ENCODE measurements around the gene DGLUCY.

The DGLUCY gene

DNA sequence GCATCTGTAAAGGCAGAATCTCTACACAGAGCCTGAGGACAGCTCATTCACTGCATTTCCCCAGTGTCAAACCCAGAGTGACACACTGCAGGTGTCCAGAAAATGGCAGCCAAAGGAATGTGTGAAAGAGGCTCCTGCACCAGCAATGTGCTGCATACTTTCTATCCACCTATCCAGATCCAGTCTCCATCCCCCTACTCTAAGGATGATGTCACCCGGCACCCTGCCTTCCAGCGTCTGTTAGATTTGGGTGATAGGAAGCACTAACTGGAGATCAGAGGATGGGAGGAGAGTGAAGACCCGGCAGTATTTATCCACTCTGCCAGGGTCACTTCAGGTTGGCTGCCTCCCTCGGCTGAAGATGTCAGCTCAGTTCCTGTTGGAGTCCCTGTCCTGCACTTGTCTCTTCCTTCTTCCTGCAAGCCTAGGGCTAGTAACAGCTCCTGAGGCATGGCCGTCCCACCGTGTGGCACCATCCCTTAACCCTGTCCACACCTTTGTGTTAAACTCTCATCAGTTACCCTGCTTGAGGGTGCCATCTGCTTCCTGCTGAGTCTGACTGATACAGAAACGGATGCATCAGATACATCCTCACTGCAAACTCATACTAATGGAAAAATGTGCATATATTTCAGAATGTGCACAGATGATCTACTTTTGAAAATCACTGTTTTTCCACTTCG, 143.6 kb downstream of the DGLUCY start:
- DNase-seq (ENCODE audit: low read depth), result no peak
- TF ChIP-seq, protein P1, sequence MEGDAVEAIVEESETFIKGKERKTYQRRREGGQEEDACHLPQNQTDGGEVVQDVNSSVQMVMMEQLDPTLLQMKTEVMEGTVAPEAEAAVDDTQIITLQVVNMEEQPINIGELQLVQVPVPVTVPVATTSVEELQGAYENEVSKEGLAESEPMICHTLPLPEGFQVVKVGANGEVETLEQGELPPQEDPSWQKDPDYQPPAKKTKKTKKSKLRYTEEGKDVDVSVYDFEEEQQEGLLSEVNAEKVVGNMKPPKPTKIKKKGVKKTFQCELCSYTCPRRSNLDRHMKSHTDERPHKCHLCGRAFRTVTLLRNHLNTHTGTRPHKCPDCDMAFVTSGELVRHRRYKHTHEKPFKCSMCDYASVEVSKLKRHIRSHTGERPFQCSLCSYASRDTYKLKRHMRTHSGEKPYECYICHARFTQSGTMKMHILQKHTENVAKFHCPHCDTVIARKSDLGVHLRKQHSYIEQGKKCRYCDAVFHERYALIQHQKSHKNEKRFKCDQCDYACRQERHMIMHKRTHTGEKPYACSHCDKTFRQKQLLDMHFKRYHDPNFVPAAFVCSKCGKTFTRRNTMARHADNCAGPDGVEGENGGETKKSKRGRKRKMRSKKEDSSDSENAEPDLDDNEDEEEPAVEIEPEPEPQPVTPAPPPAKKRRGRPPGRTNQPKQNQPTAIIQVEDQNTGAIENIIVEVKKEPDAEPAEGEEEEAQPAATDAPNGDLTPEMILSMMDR (conservative IDR thresholded peaks at IDR 0.05; ENCODE audit: low read depth, low read length), result no peak
- H3K4me3 ChIP-seq (ENCODE audit: low read depth, low read length), result no peak overlapping the region

DNA sequence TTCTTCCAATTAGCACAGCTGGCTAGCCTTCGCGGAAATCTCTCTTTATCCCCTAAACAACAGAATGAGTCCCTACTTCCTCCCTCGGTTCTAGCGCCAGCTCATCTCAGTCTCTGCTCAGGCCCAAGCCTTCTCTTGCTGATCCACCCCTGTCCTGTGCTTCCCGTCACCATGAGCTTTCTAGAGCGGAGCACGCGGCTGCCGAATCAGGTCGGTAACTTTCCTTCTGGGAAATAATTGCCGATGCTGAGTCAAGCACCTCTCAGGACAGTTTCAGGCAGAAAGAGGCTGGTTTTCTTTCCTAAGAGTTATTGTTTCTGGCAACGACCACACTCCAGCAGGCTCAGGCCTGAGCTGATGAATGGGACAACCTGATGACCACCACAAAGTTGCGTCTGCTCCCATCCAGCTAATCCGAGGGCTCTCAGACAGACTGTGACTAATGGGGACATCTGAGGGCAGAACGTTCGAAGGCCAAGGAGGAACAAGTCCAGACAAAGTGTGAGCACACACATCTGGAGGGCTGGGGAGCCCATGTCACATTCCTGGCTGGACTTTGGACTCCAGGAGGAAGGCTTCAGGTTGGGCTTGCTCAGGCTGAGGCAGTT, 144.2 kb downstream of the DGLUCY start:
- DNase-seq (ENCODE audit: low read depth), result no peak
- H3K4me3 ChIP-seq (ENCODE audit: low read depth, low read length), result no peak overlapping the region
- TF ChIP-seq, protein P1 (conservative IDR thresholded peaks at IDR 0.05; ENCODE audit: low read depth, low read length), result no peak

DNA sequence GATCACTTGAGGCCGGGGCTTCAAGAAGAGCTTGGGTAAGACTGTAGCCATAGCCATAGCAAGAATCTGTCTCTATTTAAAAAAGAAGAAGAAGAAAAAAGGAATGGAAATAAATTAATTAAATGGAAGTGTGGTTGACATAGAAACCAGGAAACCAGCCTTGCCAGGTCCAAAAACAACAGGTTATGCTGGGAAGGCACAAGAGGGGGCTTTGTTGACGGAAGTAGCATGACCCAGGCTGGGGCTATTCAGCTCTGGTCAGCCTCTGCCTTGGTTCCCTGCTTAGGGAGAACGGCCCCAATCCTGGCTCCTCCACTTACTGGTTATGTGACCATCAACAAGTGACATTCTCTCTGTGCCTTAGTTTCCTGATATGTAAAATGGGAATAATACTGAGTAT, 145.0 kb downstream of the DGLUCY start:
- TF ChIP-seq, protein P1 (conservative IDR thresholded peaks at IDR 0.05; ENCODE audit: low read depth, low read length), result no peak
- no peak for DNase-seq (ENCODE audit: low read depth)
- H3K4me3 ChIP-seq (ENCODE audit: low read depth, low read length), result no peak overlapping the region

DNA sequence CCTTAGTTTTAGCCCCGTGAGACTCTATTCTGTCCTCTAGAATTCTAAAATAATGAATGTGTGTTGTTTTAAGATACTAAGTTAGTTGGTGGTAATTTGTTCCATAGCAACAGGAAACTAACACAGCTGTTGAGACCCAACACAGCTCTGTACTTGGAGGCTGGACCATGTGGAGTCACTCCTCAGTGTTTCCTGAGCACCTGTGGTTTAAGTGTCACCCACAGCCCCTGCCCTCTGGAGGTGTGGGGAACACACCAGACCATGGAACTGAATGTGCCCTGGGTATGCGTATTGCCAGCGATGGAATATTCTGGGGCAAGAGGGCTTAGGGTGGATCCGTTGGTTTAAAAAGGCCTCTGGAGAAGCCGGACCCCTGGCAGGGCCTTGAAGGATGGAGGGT, 147.2 kb downstream of the DGLUCY start:
- TF ChIP-seq, protein P1 (conservative IDR thresholded peaks at IDR 0.05; ENCODE audit: low read depth, low read length), result no peak
- DNase-seq (ENCODE audit: low read depth), result no peak
- no peak overlapping the region for H3K4me3 ChIP-seq (ENCODE audit: low read depth, low read length)

DNA sequence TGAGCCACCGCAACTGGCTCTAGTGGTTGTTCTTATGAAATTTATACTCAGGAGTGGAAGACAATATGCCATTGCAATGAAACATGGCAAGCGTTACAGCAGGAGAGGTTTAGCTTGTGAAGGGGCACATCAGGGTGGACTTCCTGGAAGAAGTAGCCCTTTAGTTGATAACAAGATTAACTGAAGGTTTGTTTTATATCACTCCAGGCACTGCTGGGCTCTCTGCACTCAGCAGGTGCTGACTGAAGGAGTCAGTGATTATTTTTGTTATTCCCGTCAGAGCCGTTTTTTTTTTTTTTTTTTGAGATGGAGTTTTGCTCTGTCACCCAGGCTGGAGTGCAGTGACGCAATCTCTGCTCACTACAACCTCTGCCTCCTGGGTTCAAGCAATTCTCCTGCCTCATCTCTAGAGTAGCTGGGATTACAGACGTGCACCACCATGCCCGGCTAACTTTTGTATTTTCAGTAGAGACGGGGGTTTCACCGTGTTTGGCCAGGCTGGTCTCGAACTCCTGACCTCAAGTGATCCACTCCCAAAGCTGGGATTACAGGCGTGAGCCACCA, 148.2 kb downstream of the DGLUCY start:
- no peak overlapping the region for H3K4me3 ChIP-seq (ENCODE audit: low read depth, low read length)
- TF ChIP-seq, protein P1 (conservative IDR thresholded peaks at IDR 0.05; ENCODE audit: low read depth, low read length), result no peak
- no peak for DNase-seq (ENCODE audit: low read depth)

DNA sequence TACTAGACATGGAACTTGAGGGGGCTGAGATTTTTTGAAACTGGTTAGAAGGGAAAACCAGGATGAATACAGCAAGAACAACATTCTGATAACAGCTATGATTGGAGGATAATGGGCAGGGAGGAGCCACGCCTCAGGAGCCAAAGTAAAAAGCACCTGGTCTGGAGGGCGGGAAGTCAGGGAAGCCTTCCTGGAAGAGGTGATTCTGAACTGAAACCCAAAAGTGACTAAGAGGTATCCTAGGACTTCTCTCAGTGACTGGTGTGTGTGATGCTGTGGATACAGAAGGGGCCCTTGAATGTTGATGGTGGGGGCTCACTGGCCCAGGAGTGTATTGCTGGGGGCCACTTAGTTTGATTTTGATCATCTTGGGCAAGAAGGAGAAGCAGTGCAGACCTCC, 149.5 kb downstream of the DGLUCY start:
- no peak overlapping the region for H3K4me3 ChIP-seq (ENCODE audit: low read depth, low read length)
- TF ChIP-seq, protein P1 (conservative IDR thresholded peaks at IDR 0.05; ENCODE audit: low read depth, low read length), result no peak
- DNase-seq (ENCODE audit: low read depth), result no peak
